Measurements from ENCODE around the gene DIPK1B.

The DIPK1B gene

GRCh38 chr9:136735812-136736480 is 23.6 kb downstream of the DIPK1B start:
- TF ChIP-seq CTCF (IDR thresholded peaks at IDR 0.05; ENCODE audit: borderline replicate concordance, insufficient read depth, low read depth, low read length), result no peak
- H3K4me3 ChIP-seq (ENCODE audit: low read depth, low read length), result no peak overlapping the region

DNA sequence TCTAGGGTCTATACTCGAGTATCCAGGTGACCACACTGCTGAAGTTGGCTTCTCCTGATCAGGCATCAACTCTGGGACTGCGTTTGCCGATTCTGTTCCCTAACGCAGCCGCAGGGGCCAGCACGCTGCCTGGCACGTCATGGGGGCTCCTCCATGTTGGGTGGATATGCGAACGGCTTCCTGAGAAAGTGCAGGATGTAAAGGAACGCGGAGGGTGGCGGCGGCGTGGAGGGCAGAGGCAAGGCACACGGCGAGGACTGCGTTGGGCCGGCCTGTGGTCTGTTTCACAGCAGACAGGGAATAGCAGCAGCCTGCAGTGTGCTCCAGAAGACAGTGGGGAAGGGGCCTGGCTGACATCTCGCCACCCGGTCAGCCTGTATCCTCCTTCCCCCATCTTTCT is 26.6 kb downstream of the DIPK1B start:
- H3K4me3 ChIP-seq (ENCODE audit: low read depth, low read length), result no peak overlapping the region
- no peak for TF ChIP-seq CTCF (IDR thresholded peaks at IDR 0.05; ENCODE audit: borderline replicate concordance, insufficient read depth, low read depth, low read length)

DNA sequence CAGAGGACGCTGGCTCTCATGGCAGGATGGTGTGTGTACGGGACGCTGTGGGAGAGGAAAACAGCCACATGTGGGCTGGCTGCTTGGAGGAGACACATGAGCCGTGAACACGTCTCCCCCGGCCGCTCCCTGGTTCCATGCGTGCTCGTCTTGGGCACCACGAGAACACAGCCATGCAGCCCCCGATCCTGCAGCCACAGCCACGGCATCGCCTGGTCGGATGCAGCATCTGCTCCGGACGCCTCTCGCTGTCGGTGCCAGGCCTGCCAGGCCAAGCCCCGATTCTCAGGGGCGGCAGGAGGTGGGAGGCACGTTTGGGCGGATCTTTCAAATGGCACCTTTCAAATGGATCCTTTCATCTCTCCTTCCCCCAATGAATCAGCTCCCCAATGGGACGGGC is 27.1 kb downstream of the DIPK1B start:
- H3K4me3 ChIP-seq (ENCODE audit: low read depth, low read length), result no peak overlapping the region
- TF ChIP-seq CTCF (IDR thresholded peaks at IDR 0.05; ENCODE audit: borderline replicate concordance, insufficient read depth, low read depth, low read length), result no peak

DNA sequence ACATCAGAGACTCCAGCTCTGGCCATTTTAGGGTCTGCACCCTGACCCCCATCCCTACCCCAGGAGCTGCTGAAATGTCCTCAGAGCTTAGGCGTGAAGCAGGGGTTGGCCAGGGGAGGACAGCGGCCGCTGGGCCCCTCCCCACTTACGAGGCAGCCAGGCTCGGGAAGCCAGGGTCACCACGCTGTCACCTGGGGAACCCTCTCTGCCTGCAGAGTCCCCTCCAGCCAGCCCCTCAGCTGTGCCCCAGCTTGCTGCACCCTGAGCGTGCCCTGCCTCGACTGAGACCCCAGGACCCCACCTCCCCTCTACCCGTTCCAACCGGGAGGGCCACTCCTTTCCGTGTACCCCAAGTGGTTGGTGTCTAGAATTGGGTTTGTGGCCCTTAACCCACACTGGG is 27.7 kb downstream of the DIPK1B start:
- no peak overlapping the region for H3K4me3 ChIP-seq (ENCODE audit: low read depth, low read length)
- TF ChIP-seq CTCF (IDR thresholded peaks at IDR 0.05; ENCODE audit: borderline replicate concordance, insufficient read depth, low read depth, low read length), result no peak

GRCh38 chr9:136740491-136740890 is 28.1 kb downstream of the DIPK1B start:
- H3K4me3 ChIP-seq (ENCODE audit: low read depth, low read length), result no peak overlapping the region
- no peak for TF ChIP-seq CTCF (IDR thresholded peaks at IDR 0.05; ENCODE audit: borderline replicate concordance, insufficient read depth, low read depth, low read length)

GRCh38 chr9:136740971-136741882 is 28.9 kb downstream of the DIPK1B start:
- H3K4me3 ChIP-seq (ENCODE audit: low read depth, low read length), result no peak overlapping the region
- TF ChIP-seq CTCF (IDR thresholded peaks at IDR 0.05; ENCODE audit: borderline replicate concordance, insufficient read depth, low read depth, low read length), result no peak
